HG03103 (cell line): ENCODE results near the gene KISS1R.
"Not testable (repeated sequence)": the region's sequence is repeated elsewhere in the genome, so short reads cannot be mapped to it uniquely, and the experiment has no call there.

Experiments
- ATAC-seq: cut with Tn5 transposase; IDR thresholded peaks from one replicate; pipeline ENCODE4 v1.9.1; 2021; ENCODE audit warnings: low read depth; ENCODE audit not compliant: unreplicated experiment

Gene KISS1R

DNA sequence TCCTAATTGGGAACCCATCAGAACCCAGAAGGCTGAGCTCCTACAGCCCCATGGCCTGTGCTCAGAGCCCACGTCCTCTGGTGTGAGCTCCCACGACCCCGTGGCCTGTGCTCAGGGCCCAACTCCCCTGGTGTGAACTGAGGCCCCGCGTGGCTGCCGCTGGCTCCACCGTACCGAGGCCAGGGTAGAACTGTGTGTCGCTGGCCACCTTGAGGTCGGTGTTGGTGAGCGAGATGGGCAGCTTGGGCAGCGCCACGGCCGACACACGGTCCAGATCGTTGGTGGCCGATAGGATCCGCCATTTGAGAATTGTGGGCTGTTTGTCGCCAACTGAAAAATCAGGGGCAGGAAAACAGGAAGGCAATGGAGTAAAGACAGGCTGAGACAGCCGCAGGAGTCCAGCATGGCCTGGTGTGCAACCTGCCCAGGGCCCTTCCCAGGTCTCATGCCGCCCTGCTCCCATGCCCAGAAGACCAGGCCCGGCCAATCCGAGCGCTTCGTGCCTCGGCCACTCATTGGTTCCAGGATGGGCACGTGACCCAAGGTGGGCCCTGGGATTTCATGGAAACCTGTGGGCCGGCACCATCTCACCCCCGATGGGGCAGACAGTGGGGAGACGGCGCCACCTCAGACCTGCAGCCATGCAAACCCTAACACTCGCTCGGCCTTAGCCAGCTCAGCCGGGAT lies 35.6 kb upstream of the KISS1R start:
- ATAC-seq: no peak

DNA sequence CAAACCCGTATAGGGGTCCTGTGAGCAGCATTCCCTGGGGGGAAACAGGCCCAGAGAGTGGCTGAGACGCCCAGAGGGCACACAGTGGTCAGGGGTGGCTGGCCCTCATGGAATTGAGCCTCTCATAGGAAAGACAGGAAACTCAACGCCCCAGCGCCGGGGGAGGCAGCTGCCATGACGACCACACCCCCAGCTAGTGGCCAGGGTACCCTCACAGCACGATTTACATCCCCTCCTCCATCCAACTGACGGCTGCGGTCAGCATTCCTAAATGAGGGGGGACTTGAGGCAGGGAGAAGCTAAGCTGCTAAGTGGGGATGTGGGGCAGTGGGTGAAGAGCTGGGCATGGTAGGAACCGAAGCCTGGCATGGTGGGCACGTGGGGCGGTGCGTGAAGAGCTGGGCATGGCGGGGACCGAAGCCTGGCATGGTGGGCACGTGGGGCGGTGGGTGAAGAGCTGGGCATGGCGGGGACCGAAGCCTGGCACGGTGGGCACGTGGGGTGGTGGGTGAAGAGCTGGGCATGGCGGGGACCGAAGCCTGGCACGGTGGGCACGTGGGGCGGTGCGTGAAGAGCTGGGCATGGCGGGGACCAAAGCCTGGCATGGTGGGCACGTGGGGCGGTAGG lies 34.1 kb upstream of the KISS1R start:
- ATAC-seq: no peak

- no peak for ATAC-seq
Measured at GRCh38 chr19:883661-884211, 33.4 kb upstream of the KISS1R start.

- ATAC-seq: no peak
Measured at GRCh38 chr19:884420-885211, 32.5 kb upstream of the KISS1R start.

DNA sequence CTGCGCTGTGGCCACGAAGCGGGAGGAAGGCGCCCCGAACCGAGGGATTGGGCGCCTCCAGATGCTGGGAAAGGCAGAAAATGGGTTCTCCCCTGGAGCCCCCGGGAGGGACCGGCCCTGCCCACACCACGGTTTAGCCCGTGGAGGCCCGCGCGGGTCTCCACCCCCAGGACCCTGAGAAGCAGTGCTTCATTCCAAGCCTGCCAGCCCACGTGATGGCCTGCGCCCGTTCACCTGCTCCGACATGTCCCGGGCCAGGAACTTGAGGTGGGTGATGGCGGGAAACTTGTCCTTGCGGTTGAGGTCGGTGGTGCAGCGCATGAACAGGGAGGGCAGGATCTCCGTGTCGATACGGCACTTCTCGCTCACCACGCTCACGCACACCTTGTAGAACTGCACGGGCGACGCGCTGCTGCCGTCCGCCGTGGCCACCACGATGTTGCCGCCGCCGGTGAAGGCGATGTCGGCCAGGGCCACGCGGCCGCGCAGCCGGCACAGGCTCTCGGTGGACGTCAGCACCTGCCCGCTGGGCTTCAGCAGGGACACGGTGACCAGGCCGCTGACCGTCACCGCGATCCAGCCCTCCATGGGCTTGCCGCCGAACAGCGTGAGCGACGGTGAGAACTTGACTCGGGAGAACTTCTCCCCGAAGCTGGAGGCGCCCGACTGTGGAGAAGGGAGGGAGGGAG lies 31.5 kb upstream of the KISS1R start:
- no peak for ATAC-seq

DNA sequence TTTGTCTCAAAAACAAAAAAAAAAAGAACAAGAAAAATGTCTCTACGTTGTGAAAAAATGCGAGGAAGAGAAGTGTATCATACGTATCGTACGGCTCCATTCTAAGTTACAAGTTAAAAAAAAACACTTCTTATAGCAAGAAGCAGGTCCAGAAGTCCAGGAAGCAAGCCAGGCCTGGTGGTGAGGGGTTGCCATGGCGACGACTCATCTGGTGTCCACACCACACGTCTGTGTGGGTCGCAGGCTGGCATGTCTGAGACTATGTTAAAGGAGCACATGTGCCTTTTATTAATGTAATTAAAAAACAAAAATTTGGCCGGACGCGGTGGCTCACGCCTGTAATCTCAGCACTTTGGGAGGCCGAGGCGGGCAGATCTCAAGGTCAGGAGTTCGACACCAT lies 30.1 kb upstream of the KISS1R start:
- no peak for ATAC-seq

DNA sequence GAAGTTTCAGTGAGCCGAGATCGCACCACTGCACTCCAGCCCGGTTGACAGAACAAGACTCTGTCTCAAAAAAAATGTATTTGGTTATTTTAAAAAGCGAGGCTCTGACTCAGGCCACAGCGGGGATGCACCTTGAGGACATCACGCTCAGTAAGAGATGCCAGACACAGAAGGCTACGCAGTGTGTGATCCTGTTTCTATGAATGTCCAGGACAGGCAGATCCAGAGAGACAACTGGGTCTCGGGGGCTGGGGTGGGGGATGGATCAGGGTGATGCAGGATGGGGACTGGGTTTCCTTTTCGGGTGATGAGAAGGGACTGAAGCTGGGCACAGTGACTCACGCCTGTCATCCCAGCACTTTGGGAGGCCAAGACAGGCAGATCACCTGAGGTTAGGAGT lies 29.5 kb upstream of the KISS1R start:
- ATAC-seq: no peak

DNA sequence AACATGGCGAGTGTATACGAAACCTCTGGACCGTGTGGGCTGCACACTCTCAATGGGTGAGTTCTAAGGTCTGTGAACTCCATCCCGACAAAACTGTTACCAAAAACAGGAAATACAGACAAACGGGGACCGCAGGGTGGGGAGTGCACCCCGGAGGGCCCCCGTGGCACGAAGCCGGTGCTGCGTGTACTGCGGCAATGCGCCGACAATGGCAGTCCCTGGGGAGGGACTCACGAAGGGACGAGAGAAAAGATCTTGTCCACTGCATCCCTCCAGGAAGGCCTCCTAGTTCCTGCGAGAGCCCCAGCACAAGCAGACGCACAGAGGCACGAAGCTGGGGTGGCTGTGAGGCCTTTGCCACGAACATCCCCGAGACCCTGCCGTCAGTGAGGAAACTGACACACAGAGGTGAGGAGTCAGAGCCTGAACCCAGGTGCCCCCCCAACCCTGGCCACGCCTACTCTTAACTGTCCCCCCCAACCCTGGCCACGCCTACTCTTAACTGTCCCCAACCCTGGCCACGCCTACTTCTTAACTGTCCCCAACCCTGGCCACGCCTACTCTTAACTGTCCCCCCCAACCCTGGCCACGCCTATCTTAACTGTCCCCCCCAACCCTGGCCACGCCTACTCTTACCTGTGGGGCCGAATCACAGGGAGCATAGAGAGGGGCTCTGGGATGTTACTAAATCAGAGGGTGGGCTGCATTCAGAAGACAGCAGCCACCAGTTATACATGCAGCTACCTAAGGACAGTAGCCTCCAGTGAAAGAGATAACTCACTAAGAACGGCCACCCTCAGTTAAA lies 28.4 kb upstream of the KISS1R start:
- ATAC-seq: no peak

DNA sequence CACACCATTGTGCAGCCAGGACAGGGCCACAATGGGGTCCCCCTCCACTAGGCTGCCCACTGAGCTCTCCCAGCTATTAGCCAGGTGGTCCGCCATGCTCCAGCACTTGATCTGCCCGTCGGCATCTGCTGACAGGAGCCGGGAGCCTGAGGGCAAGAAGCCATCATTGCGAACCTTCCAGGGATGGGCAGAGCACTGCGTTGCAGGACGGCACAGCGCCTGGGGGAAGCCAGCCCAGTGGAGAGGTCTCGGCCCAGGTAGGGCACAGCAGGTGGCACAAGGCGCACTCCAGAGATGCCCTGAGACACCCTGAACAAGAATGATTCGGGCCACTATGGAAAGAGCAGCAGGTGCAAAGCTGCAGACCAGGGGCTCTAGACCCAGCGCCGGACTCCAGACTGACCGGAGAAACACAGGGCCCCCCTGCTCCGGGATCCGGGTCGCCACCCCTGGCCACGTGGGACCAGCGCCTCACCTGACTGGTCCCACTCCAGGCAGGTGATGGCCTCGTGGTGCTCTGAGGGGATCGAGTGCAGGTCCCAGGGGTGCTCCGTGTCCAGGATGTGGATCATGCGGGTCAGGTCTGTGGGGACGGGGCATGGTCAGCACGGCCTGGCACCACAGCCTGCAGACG lies 27.4 kb upstream of the KISS1R start:
- no peak for ATAC-seq

DNA sequence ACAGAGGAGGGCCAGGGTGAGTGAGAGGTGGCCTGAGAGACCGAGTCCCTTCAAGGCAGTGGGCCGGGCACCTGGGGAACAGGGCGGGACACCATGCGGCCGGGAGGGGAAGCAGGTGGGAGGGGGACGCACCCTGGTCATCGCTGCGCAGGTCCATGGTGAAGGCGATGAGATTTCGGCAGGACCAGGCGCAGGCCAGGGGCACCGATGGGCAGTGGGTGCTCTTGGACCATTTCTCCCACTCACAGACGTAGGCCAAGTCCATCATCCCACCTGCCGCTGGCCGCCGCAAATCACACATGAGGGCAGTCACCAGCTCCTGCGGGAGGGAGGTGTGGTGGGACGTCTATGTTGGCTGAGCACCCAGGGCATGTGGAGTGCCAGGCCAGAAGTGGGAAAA lies 26.3 kb upstream of the KISS1R start:
- no peak for ATAC-seq

DNA sequence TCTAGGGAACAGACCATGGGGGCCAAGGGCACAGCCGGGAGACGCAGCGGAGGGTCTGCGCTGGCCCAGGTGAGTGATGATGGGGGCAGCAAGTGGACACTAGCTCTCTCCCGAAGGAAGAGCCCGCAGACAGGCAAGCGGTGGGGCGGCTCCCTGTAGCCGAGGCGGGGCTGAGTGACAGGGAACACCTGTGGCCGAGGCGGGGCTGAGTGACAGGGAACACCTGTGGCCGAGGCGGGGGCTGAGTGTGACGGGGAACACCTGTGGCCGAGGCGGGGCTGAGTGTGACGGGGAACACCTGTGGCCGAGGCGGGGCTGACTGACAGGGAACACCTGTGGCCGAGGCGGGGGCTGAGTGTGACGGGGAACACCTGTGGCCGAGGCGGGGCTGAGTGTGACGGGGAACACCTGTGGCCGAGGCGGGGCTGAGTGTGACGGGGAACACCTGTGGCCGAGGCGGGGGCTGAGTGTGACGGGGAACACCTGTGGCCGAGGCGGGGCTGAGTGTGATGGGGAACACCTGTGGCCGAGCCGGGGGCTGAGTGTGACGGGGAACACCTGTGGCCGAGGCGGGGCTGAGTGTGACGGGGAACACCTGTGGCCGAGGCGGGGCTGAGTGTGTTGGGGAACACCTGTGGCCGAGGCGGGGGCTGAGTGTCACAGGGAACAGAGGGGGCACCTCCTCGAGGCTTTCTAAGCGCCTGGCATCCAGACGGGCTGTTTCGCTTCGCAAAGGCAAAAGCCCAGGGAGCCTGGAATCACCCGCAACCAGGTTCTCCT lies 25.5 kb upstream of the KISS1R start:
- ATAC-seq: not testable (repeated sequence)

DNA sequence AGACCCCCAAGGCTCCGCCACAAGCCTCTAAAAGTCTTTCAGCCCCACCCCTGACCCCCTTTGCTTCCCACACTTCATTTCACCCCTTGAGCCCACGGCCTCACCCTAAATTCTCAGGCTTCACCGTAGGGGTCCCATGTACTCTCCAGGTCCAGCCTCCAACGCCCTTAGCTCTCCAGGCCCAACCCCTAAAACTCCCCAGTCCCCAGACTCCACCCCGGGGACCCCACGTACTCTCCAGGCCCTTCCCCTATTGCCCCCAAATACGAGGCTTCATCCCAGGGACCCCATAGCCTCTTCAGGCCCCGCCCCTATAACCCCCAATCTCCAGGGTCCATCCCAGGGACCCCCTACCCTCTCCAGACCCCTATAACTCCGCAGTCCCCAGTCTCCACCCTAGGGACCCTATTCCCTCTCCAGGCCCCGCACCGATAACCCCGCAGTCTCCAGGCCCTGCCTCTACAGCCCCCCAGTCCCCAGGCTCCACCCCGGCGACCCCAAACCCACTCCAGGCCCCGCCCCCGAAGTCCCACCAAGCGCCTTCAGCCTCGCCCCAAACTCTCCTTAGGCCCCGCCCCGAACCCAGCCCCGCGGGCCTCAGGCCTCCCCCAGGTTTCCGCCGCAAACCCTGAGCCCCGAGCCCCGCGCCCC lies 24.8 kb upstream of the KISS1R start:
- ATAC-seq: no peak

GRCh38 chr19:892894-893689 lies 24.0 kb upstream of the KISS1R start, which contains the start of the genes MED16 and RNU6-9:
Gene MED16, minus strand, starts transcription at chr19:893187. Its CDS starts 2,056 bp downstream, at chr19:891131.
Gene RNU6-9, plus strand, starts transcription at chr19:893484.
- peak; percentile 62 for ATAC-seq

- no peak for ATAC-seq
Measured at GRCh38 chr19:896434-896833, 20.7 kb upstream of the KISS1R start.

DNA sequence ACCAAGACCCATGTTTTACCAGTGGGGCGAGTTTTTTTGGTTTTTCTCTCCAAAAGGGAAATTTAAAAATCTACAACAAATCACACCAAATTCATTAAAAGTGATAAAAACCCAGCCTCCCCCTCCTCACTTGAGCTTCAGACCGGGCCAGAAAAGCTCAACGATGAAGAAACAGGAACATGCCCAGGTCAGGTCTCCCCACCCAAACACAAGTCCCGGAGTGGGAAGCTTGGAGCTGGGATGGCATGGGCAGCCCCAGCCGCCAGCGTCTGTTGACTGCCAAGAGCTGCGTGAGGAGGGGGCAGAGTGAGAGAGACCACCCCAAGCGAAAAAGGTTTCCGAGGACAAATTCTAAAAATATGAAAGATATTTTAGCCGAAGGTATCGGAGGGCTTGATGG lies 20.1 kb upstream of the KISS1R start:
- ATAC-seq: no peak

DNA sequence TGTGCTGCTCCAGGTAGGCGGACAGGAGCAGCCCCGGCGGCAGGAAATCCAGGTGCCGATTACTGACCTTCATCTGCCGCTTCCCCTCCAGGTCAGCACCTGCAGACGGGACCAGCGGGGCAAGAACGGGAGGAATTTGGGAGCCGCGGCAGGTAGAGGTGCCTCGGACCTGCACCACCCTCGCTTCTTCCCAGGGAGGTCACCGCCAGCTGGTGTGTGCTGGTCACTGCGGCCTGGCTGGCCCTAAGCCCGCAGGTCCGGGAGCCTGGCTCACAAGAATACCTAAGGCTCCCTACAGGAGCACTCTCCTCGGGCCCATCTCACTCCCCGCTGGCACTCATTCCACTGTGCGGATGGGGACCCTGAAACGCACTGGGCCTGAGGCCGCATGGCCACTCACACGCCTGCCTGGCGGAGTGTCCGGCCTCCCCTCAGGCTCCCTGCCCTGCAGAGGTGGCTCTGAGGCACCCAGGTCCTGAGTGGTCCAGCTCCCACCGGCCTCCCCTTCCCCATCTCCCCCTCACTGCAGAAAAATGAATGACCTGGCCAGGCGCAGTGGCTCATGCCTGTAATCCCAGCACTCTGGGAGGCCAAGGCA lies 19.6 kb upstream of the KISS1R start:
- ATAC-seq: no peak

DNA sequence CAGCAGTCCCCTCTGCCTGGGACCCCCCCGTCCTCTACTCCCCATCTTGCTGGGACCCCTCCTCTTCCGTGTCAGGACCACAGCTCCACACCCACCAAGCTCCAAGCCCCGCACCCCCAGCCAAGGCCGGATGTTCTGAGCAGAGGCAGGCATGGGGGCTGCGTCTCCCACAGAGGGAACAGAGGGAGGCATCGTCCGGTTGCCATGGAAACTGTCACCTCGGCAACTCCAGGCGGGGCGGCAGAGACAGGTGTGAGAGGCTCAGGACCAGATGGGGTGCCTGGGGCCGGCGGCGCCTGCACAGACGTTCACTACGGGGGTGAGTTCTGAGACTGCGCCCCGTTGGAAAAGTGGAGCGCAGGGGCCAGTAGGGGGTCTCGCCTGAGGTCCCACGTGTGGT lies 18.5 kb upstream of the KISS1R start:
- ATAC-seq: no peak
